Prostate gland (tissue), 2 donors: ENCODE measurements around the gene MN1.

ENCODE experiments used
- POLR2A ChIP-seq: fragments of 450-650 bp; IDR thresholded peaks from one replicate; pipeline ENCODE4 v1.6.1; 2016; ENCODE audit warnings: antibody characterized with exemption, mild to moderate bottlenecking
- POLR2AphosphoS5 ChIP-seq: sonication (generic); formaldehyde crosslinking; IDR thresholded peaks from one replicate; pipeline ENCODE4 v1.6.1; 2017; ENCODE audit warnings: antibody characterized with exemption
- TF ChIP-seq, protein P1 (sequence below), 4 experiments: fragments of 200-600 bp in 2 of 4; fragments of 450-650 bp in 2 of 4; sonication (generic) in 2 of 4; IDR thresholded peaks; 1 replicate in 3 of 4; 2 replicates in 1 of 4; pipeline ENCODE4 v1.5.1; 2016 to 2019; ENCODE audit warnings: antibody characterized with exemption in 4 of 4, mild to moderate bottlenecking in 2 of 4, moderate library complexity in 2 of 4

GRCh38 chr22:27848005-27848404 is 46.4 kb upstream of the MN1 start:
- TF ChIP-seq, protein P1, sequence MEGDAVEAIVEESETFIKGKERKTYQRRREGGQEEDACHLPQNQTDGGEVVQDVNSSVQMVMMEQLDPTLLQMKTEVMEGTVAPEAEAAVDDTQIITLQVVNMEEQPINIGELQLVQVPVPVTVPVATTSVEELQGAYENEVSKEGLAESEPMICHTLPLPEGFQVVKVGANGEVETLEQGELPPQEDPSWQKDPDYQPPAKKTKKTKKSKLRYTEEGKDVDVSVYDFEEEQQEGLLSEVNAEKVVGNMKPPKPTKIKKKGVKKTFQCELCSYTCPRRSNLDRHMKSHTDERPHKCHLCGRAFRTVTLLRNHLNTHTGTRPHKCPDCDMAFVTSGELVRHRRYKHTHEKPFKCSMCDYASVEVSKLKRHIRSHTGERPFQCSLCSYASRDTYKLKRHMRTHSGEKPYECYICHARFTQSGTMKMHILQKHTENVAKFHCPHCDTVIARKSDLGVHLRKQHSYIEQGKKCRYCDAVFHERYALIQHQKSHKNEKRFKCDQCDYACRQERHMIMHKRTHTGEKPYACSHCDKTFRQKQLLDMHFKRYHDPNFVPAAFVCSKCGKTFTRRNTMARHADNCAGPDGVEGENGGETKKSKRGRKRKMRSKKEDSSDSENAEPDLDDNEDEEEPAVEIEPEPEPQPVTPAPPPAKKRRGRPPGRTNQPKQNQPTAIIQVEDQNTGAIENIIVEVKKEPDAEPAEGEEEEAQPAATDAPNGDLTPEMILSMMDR (IDR thresholded peaks at IDR 0.05) = no peak
- TF ChIP-seq POLR2AphosphoS5 = no peak
- TF ChIP-seq POLR2A = no peak
